Brain microvascular endothelial cell (primary cell): ENCODE results near the gene HMCN1.

Experiments
- DNase-seq: peaks from one replicate; pipeline ENCODE4 v3.0.0-alpha.2; 2020
- H3K27ac ChIP-seq: fragments of 250-450 bp; sonication (Bioruptor Pico); 2 replicates; pipeline ENCODE4 v1.5.1; 2020; ENCODE audit warnings: mild to moderate bottlenecking, moderate library complexity
- H3K27me3 ChIP-seq: fragments of 250-450 bp; sonication (Bioruptor Pico); replicated peaks from 2 replicates; pipeline ENCODE4 v1.5.1; 2020; ENCODE audit warnings: mild to moderate bottlenecking
- H3K36me3 ChIP-seq: fragments of 250-450 bp; sonication (Bioruptor Pico); replicated peaks from 2 replicates; pipeline ENCODE4 v1.5.1; 2020; ENCODE audit warnings: mild to moderate bottlenecking
- H3K4me3 ChIP-seq: 2 replicates; pipeline ENCODE4 v1.5.1; 2011; ENCODE audit warnings: low read depth, mild to moderate bottlenecking, control low read depth, low read length, moderate library complexity
- CTCF ChIP-seq: IDR thresholded peaks from 2 replicates; pipeline ENCODE4 v1.5.1; 2011; ENCODE audit warnings: low read depth, mild to moderate bottlenecking, moderate library complexity, low read length, control low read depth, inconsistent platforms; ENCODE audit errors: missing control alignments
- in situ Hi-C: cut with HindIII; loops from 2 replicates; pipeline ENCODE4 v1.10.0; 2017; ENCODE audit warnings: low sequenced_read_pairs, low pct_ligation_motif_present

The HMCN1 gene

GRCh38 chr1:186234976-186235686, 500.9 kb downstream of the HMCN1 start:
- Histone ChIP-seq H3K27me3 (no peaks in the 10 kb centered on the region), H3K4me3 (no peak overlapping the region), H3K27ac (no peak overlapping the region), H3K36me3 (no peaks in the 10 kb centered on the region)
- no peak for DNase-seq
- no peak for TF ChIP-seq CTCF
- in situ Hi-C loops: no loop called here

- no peaks in the 10 kb centered on the region for H3K36me3 ChIP-seq
- no peak overlapping the region for H3K27ac ChIP-seq
- in situ Hi-C loops: no loop called here
- DNase-seq: no peak
- no peak for TF ChIP-seq CTCF
- no peaks in the 10 kb centered on the region for H3K27me3 ChIP-seq
- H3K4me3 ChIP-seq: no peak overlapping the region
Measured at GRCh38 chr1:186235696-186236095, 501.5 kb downstream of the HMCN1 start.

GRCh38 chr1:186236921-186237320, 502.7 kb downstream of the HMCN1 start:
- peak; percentile 96 for DNase-seq

GRCh38 chr1:186239171-186239570, 505.0 kb downstream of the HMCN1 start:
- no peak for DNase-seq
- H3K27me3 ChIP-seq: no peaks in the 10 kb centered on the region
- H3K27ac ChIP-seq: no peak overlapping the region
- H3K36me3 ChIP-seq: no peaks in the 10 kb centered on the region
- in situ Hi-C loops: no loop called here
- TF ChIP-seq CTCF: no peak
- H3K4me3 ChIP-seq: no peak overlapping the region

More at GRCh38 chr1:186236921-186237320, 502.7 kb downstream of the HMCN1 start:
- Histone ChIP-seq H3K4me3 (no peak overlapping the region), H3K36me3 (no peaks in the 10 kb centered on the region), H3K27me3 (no peaks in the 10 kb centered on the region), H3K27ac (no peak overlapping the region)
- no peak for TF ChIP-seq CTCF
- in situ Hi-C loops: no loop called here

- Histone ChIP-seq H3K27me3 (no peaks in the 10 kb centered on the region), H3K27ac (no peak overlapping the region), H3K4me3 (no peak overlapping the region), H3K36me3 (no peaks in the 10 kb centered on the region)
- DNase-seq: no peak
- in situ Hi-C loops: no loop called here
- TF ChIP-seq CTCF: no peak
Measured at GRCh38 chr1:186240436-186240835, 506.2 kb downstream of the HMCN1 start.
